GM23338 (cell line): ENCODE measurements around the gene SLC35D1.
"Not testable (repeated sequence)": the region's sequence is repeated elsewhere in the genome, so short reads cannot be mapped to it uniquely, and the experiment has no call there.

ENCODE experiments used
- CTCF ChIP-seq, 2 experiments: fragments of 200-600 bp in 1 of 2; sonication (generic) in 1 of 2; conservative IDR thresholded peaks; 2 replicates each; pipeline versions ENCODE4 v1.5.1 to v1.6.1; 2016 to 2017; ENCODE audit warnings: antibody characterized with exemption in 2 of 2, low read depth in 2 of 2, mild to moderate bottlenecking in 2 of 2, moderate library complexity in 1 of 2
- EZH2phosphoT487 ChIP-seq: fragments of 200-600 bp; sonication (generic); IDR thresholded peaks from one replicate; pipeline ENCODE4 v1.8.1; 2018; ENCODE audit warnings: antibody characterized with exemption; ENCODE audit not compliant: unreplicated experiment
- REST ChIP-seq: IDR thresholded peaks from one replicate; pipeline ENCODE4 v1.6.1; 2018; ENCODE audit warnings: antibody characterized with exemption; ENCODE audit not compliant: unreplicated experiment

GRCh38 chr1:66979621-66980020, 74.3 kb downstream of the SLC35D1 start:
- TF ChIP-seq CTCF (conservative IDR thresholded peaks at IDR 0.05; ENCODE audit: low read depth in 2 of 2); EZH2phosphoT487; REST: not testable (repeated sequence)
